Ishikawa (cell line): ENCODE measurements around the gene GAK.

ENCODE experiments used
- CEBPB ChIP-seq: IDR thresholded peaks from 2 replicates; pipeline ENCODE4 v1.6.1; 2012
- CREB1 ChIP-seq: IDR thresholded peaks from 2 replicates; pipeline ENCODE4 v1.6.1; 2012; ENCODE audit warnings: low read depth
- EP300 ChIP-seq: IDR thresholded peaks from 2 replicates; pipeline ENCODE4 v1.6.1; 2012; ENCODE audit warnings: borderline replicate concordance
- MAX ChIP-seq: IDR thresholded peaks from 2 replicates; pipeline ENCODE4 v1.6.1; 2012
- RAD21 ChIP-seq: IDR thresholded peaks from 2 replicates; pipeline ENCODE4 v1.6.1; 2012; ENCODE audit warnings: low read depth
- REST ChIP-seq: IDR thresholded peaks from 2 replicates; pipeline ENCODE4 v1.6.1; 2012; ENCODE audit warnings: low read depth, mild to moderate bottlenecking
- TAF1 ChIP-seq: IDR thresholded peaks from 2 replicates; pipeline ENCODE4 v1.6.1; 2012; ENCODE audit warnings: low read depth, mild to moderate bottlenecking
- TEAD4 ChIP-seq: IDR thresholded peaks from 2 replicates; pipeline ENCODE4 v1.6.1; 2012
- USF1 ChIP-seq: IDR thresholded peaks from 2 replicates; pipeline ENCODE4 v1.6.1; 2012
- YY1 ChIP-seq: IDR thresholded peaks from 2 replicates; pipeline ENCODE4 v1.6.1; 2012; ENCODE audit warnings: low read depth
- ZBTB7A ChIP-seq: IDR thresholded peaks from 2 replicates; pipeline ENCODE4 v1.6.1; 2012; ENCODE audit warnings: low read depth

GRCh38 chr4:836003-836511 is 96.1 kb downstream of the GAK start:
- no peak for TF ChIP-seq TEAD4
- TF ChIP-seq MAX, result no peak
- TF ChIP-seq TAF1, result no peak
- TF ChIP-seq EP300, result no peak
- TF ChIP-seq YY1, result no peak
- no peak for TF ChIP-seq CEBPB
- no peak for TF ChIP-seq ZBTB7A
- TF ChIP-seq RAD21, result no peak
- TF ChIP-seq REST, result no peak
- no peak for TF ChIP-seq CREB1
- TF ChIP-seq USF1, result no peak
